Hematopoietic multipotent progenitor cell treated with erythropoietin and hydrocortisone succinate and interleukin-3 and kit ligand, for 8 days (in vitro differentiated cells): ENCODE measurements around the gene WDFY1.

Source experiments
- DNase-seq: peaks from one replicate; pipeline ENCODE4 v3.0.0-alpha.2; 2015

The WDFY1 gene

DNA sequence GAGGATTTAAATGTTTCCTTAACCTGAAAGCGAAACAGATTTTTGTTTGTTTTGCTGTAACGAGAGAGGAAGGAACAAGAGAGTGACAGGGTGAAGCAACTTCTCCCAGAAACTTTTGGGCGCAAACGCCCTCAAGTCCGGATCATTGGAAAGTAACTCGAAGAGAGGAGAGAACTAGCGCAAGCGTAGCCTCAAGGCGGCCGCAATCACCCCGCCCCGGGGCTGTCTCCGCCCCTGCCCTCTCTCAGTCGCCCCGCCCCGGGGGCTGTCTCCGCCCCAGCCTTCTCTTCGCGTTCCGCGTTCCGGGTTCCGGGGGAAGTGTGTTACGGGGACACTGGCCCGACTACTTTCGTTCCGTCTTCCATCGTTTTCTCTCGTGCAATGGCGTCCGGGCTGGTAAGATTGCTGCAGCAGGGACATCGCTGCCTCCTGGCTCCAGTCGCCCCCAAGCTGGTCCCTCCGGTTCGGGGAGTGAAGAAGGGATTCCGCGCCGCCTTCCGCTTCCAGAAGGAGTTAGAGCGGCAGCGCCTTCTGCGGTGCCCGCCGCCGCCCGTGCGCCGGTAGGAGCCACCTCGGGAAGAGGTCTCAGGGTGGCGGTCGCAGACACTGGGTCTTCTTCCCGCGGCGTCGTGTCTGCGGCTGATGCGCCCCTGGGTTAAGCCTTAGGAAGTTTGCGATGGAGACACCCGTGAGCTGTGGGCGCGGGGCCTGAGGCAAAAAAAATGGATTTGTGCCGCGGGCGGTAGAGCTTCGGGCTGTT is 12.1 kb upstream of the WDFY1 start, which contains the start of gene MRPL44:
MRPL44 (plus strand) TSS at position 372 of the 760 bp plus-strand sequence; CDS start at position 382, 10 bp downstream.
- peak; percentile 95 for DNase-seq

- DNase-seq = no peak
Measured at GRCh38 chr2:223956300-223956699, 11.2 kb upstream of the WDFY1 start.

DNA sequence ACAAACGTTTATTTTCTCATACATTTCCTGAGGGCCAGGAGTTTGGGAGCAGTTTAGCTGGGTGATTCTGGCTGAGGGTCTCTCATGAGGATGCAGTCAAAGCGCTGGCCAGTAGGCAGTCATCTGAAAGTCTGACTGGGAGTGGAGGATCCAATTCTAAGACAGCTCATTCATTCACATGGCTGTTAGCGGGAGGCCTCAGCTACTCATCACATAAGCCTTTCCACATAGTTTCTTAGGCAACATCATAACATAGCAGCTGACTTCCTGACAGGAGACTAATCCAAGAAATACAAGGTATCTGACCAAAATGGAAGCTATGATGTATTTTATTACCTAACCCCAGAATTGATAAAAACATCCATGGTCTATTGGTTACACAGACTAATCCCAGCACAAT is 9.3 kb upstream of the WDFY1 start:
- DNase-seq = no peak

GRCh38 chr2:223952280-223952968 is 7.3 kb upstream of the WDFY1 start:
- DNase-seq = no peak

- DNase-seq = no peak
Measured at GRCh38 chr2:223950448-223951347, 5.6 kb upstream of the WDFY1 start.

DNA sequence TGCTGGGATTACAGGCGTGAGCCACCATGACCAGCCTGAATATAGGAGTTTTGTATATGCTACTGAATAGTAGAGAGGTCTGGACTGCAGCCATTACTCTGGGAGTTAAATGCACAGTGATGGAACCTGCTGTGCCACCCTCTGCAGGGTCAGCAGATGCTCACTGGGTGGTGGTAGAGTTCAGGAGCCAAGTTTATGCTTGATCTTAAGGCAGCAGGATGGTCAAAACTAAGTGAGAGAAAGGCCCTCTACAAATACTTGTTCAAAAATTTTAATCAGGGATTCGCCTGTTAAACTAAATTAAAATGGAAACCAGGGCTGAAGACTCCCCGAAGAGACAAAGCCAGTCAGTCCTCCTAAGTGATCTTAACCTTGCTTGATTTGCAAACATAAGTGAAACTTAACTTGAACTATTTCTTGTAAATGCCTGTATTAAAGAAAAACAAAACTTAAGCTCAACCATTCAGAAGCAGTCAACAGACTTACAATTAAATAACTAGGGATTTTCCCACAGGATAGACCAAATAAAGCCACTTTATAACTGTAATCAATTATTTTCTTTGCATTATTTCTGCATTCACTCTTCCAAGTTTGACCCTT is 4.2 kb upstream of the WDFY1 start:
- no peak for DNase-seq

DNA sequence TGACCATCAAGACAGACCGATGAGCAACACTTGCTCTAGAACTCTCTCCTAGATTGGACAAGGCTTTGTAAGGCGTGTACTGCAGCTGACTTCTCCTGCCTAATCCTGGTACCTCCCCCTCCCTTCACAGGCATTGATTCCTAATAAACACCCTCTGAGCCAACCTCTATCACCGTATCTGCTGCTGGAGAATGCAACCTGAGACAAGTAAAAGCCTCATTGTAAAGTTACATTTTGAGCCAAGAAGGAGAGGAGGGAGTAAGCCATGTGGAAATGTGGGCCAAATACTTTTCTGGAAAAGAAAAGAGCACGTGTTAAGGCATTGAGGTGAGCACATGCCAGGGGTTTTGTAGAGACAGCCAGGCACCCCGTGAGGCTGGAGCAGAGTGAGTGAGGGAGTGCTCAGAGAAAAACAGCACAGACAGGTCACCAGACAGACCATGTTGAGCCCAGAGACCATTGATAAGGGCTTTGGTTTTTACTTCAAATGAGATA is 2.6 kb upstream of the WDFY1 start:
- DNase-seq = no peak

GRCh38 chr2:223945755-223946154 is 620 bp upstream of the WDFY1 start:
- no peak for DNase-seq

- DNase-seq = peak; percentile 33
Measured at GRCh38 chr2:223944166-223944702, 901 bp downstream of the WDFY1 start.

- DNase-seq = no peak
Measured at GRCh38 chr2:223943561-223944008, 1.6 kb downstream of the WDFY1 start.

DNA sequence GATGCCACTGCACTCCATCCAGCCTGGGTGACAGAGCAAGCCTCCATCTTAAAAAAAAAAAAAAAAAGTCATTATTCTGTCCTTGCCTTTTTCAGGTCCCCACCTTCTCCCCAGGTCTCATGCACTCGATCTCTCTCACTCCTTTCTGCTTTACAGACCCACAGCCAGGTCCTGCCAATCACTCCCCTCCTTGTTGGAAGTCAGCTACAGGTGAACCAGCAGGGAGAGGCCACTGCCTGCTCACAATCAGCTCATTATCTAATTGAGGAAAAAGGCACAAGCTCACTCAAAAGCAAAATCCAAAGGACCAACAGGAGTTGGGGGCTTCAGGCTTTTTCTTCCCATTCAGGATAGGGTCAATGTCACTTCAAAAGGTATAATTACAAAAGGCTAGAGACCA is 2.0 kb downstream of the WDFY1 start:
- DNase-seq = no peak

- no peak for DNase-seq
Measured at GRCh38 chr2:223941579-223942277, 3.4 kb downstream of the WDFY1 start.

- DNase-seq = peak; percentile 58
Measured at GRCh38 chr2:223939438-223939837, 5.7 kb downstream of the WDFY1 start.

DNA sequence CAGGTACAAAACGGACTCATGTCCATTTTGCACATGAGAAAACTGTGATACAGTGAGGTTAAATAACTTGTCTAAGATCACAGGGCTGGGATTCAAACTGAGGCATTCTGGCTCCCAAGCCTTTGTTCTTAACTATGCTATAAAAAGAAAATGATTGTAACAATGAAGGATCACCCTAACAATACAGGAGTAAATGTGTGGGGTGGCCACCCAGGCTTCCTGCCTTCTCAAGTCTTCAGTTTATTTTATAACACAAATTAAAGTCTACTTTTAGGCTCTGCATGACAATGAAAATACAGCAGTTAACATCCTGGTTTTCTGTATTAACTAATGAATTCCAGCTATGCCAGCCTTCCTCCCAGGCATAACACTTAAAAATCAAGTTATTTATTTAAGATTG is 7.6 kb downstream of the WDFY1 start:
- no peak for DNase-seq

DNA sequence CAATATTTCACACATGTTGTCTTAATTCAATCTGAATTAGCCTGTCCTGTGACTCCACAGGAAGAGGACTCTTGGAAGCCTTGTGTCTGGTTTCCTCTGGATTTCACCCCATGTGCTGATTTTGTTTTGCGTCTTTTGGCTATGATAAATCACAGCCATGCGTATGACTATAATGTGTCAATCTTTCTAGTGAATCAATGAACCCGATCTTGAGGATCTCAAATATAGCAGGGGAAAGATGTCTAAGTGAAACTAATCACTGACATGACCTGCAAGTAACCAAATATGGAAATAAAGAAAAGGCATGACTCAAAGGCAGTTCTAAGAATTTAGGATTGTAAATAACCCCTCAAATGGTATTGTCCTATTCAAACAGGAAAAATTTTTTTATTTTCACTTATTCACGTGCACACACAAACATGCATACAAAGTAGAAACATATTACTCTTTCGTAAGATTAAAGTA is 8.2 kb downstream of the WDFY1 start:
- no peak for DNase-seq

DNA sequence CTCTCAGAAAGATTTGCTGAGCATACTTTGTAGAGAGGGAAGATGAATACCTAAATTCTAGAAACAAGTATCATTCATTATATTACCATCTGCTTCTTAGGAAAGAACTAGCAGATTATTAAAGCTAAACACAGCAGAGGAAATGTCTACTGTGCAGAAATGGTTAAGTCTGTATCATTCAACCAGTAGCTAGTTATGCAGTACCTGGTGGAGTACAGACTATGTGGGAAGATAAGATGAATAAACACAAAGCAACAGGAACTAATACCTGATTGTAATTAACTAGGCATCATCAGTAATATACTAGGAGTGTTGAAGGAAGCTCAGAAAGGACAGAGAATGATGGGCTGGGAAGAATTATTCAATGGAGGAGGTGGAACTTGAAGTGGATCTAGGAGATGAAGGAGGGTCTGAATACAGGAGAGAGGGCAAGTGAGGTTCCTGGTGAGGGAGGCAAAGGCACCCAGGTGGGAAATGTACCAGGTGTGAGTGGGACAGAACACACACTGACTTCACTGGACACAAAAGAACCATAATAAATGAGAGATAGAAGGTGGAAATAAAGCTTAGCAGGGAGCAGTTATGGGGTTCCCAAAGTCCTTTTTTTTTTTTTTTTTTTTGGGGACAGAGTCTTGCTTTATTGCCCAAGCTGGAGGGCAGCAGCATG is 9.5 kb downstream of the WDFY1 start:
- no peak for DNase-seq

DNA sequence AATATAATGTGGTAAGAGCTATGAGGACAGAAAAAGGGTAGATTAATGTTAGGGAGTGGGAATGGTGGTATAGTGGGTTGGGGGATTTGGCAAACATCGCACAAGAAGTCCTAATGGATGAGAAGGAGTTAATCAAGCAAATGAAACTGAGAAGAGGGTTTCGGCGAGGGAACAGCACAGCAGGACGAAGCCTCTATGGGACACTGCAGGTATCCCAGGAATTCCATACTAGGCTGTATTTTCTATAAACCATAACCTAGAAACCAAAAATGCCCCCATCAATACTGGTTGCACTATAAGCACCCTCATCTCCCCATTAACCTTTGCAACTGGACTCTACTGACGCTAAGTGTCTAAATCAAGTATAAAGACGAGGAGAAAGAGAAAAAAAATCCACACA is 10.3 kb downstream of the WDFY1 start:
- DNase-seq = no peak

DNA sequence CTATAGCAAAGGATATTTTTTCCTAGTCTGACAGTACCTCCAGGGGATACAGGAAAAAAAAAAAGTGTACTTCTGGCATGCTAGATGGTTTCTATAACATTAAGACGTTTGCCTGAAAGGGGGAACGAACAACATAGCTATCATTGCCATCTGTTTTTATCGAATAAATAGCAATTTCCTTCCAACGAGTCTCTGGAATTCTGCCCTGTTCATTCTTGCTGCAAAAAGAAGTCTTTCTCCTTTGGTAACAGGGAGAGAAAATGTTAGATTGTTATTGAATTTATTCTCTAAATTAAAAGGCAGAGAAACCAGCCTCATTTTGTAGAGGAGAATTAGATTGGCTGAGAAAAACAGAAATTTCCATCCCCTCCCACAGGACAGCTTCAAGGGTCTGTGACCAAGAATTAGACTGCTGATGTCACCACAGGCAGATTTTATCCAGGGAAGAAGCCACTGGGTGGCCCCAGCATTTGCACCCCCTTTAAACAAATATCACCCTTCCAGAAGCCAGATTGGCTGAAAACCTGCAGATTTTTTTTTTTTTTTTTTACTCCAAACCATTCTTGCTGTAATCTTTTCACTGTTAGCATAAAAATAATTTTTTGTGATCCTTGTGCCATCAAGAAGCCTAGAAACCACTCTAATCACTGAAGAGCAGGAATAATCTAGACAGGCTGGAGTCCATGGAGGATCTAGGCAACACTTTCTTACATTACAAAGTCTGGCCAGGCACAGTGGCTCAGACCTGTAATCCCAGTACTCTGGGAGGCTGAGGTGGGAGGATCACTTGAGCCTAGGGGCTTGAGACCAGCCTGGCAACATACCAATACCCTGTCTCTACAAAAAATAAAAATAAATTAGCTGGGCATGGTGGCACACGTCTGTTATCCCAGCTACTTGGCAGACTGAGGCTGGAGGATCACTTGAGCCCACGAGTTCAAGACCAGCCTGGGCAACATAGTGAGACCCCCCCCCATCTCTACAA is 12.0 kb downstream of the WDFY1 start:
- no peak for DNase-seq

GRCh38 chr2:223930103-223930976 is 14.8 kb downstream of the WDFY1 start:
- DNase-seq = peak; percentile 73
